GM12878 (cell line): Measurements from ENCODE around the gene PDSS2.

Source experiments
- EZH2 ChIP-seq: IDR thresholded peaks from 2 replicates; pipeline ENCODE4 v1.6.1; 2012; ENCODE audit warnings: low read depth, mild to moderate bottlenecking, control low read depth, inconsistent platforms, low read length, borderline replicate concordance; ENCODE audit not compliant: control insufficient read depth
- MTA3 ChIP-seq: IDR thresholded peaks from 2 replicates; pipeline ENCODE4 v1.6.1; 2012; ENCODE audit warnings: low read length, inconsistent platforms, borderline replicate concordance
- RCOR1 ChIP-seq: conservative IDR thresholded peaks from 2 replicates; pipeline ENCODE4 v1.6.1; 2012; ENCODE audit warnings: low read depth, low read length, improper control_type of control experiment
- TF ChIP-seq, protein P1 (sequence below), 3 experiments: IDR thresholded peaks in 2 of 3; conservative IDR thresholded peaks in 1 of 3; 2 replicates each; pipeline ENCODE4 v1.5.1; 2011; ENCODE audit warnings: low read depth in 3 of 3, low read length in 3 of 3, mild to moderate bottlenecking in 3 of 3, control low read depth in 2 of 3, moderate library complexity in 2 of 3, inconsistent platforms in 1 of 3, mixed read lengths in 1 of 3; ENCODE audit not compliant: control insufficient read depth in 2 of 3, insufficient read depth in 1 of 3; ENCODE audit errors: extremely low read depth in 1 of 3
- TF ChIP-seq, protein P2 (sequence below): fragments of 450-650 bp; formaldehyde crosslinking; IDR thresholded peaks from 2 replicates; pipeline ENCODE4 v1.4.0; 2020; ENCODE audit warnings: mild to moderate bottlenecking, moderate library complexity

- TF ChIP-seq MTA3 (no peak), EZH2 (no peak), RCOR1 (no peak)
- TF ChIP-seq, protein P1, sequence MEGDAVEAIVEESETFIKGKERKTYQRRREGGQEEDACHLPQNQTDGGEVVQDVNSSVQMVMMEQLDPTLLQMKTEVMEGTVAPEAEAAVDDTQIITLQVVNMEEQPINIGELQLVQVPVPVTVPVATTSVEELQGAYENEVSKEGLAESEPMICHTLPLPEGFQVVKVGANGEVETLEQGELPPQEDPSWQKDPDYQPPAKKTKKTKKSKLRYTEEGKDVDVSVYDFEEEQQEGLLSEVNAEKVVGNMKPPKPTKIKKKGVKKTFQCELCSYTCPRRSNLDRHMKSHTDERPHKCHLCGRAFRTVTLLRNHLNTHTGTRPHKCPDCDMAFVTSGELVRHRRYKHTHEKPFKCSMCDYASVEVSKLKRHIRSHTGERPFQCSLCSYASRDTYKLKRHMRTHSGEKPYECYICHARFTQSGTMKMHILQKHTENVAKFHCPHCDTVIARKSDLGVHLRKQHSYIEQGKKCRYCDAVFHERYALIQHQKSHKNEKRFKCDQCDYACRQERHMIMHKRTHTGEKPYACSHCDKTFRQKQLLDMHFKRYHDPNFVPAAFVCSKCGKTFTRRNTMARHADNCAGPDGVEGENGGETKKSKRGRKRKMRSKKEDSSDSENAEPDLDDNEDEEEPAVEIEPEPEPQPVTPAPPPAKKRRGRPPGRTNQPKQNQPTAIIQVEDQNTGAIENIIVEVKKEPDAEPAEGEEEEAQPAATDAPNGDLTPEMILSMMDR (IDR thresholded peaks at IDR 0.05 in 2 of 3, conservative IDR thresholded peaks at IDR 0.05 in 1 of 3; ENCODE audit: control insufficient read depth in 2 of 3, extremely low read depth in 1 of 3, insufficient read depth in 1 of 3, low read depth in 3 of 3, low read length in 3 of 3): no peak
- TF ChIP-seq, protein P2, sequence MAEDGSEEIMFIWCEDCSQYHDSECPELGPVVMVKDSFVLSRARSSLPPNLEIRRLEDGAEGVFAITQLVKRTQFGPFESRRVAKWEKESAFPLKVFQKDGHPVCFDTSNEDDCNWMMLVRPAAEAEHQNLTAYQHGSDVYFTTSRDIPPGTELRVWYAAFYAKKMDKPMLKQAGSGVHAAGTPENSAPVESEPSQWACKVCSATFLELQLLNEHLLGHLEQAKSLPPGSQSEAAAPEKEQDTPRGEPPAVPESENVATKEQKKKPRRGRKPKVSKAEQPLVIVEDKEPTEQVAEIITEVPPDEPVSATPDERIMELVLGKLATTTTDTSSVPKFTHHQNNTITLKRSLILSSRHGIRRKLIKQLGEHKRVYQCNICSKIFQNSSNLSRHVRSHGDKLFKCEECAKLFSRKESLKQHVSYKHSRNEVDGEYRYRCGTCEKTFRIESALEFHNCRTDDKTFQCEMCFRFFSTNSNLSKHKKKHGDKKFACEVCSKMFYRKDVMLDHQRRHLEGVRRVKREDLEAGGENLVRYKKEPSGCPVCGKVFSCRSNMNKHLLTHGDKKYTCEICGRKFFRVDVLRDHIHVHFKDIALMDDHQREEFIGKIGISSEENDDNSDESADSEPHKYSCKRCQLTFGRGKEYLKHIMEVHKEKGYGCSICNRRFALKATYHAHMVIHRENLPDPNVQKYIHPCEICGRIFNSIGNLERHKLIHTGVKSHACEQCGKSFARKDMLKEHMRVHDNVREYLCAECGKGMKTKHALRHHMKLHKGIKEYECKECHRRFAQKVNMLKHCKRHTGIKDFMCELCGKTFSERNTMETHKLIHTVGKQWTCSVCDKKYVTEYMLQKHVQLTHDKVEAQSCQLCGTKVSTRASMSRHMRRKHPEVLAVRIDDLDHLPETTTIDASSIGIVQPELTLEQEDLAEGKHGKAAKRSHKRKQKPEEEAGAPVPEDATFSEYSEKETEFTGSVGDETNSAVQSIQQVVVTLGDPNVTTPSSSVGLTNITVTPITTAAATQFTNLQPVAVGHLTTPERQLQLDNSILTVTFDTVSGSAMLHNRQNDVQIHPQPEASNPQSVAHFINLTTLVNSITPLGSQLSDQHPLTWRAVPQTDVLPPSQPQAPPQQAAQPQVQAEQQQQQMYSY (CRISPR knock-in tag): no peak
Observed at GRCh38 chr6:107436881-107437280, 22.5 kb downstream of the PDSS2 start.
